ENCODE data around the gene SLC38A7. TPM values are rescaled to one million over a fixed set of nuclear protein-coding genes. Genes with fewer than 3 reads are reported as not detected.

Gene SLC38A7
- total RNA-seq, 1 donor from 2014 or later = 31.9 TPM

GRCh38 chr16:58649707-58650106 is 34.9 kb downstream of the SLC38A7 start:
- Histone ChIP-seq H3K9me3 (replicated peaks) (no peaks in the 10 kb centered on the region), H3K27me3 (ENCODE audit: low read depth) (no peaks in the 10 kb centered on the region), H3K27ac (replicated peaks) (no peak overlapping the region), H3K4me3 (no peak overlapping the region), H3K36me3 (no peaks in the 10 kb centered on the region), H3K4me1 (peaks cover 3% of the 10 kb centered on the region)
- TF ChIP-seq CTCF (IDR thresholded peaks at IDR 0.05; ENCODE audit: borderline replicate concordance) = no peak
- intact Hi-C loops (cut with micrococcal nuclease) = no loop called here
- no peak for DNase-seq

- Histone ChIP-seq H3K36me3 (no peaks in the 10 kb centered on the region), H3K27ac (replicated peaks) (no peak overlapping the region), H3K27me3 (ENCODE audit: low read depth) (no peaks in the 10 kb centered on the region), H3K4me1 (no peaks in the 10 kb centered on the region), H3K9me3 (replicated peaks) (no peaks in the 10 kb centered on the region), H3K4me3 (no peak overlapping the region)
- no peak for DNase-seq
- no peak for TF ChIP-seq CTCF (IDR thresholded peaks at IDR 0.05; ENCODE audit: borderline replicate concordance)
- intact Hi-C loops (cut with micrococcal nuclease) = no loop called here
Measured at GRCh38 chr16:58647107-58647506, 37.5 kb downstream of the SLC38A7 start.

- Histone ChIP-seq H3K4me1 (no peaks in the 10 kb centered on the region), H3K27me3 (ENCODE audit: low read depth) (no peaks in the 10 kb centered on the region), H3K36me3 (no peaks in the 10 kb centered on the region), H3K27ac (replicated peaks) (no peak overlapping the region), H3K4me3 (no peak overlapping the region), H3K9me3 (replicated peaks) (no peaks in the 10 kb centered on the region)
- intact Hi-C loops (cut with micrococcal nuclease) = no loop called here
- no peak for TF ChIP-seq CTCF (IDR thresholded peaks at IDR 0.05; ENCODE audit: borderline replicate concordance)
- DNase-seq = no peak
Measured at GRCh38 chr16:58644765-58645487, 39.6 kb downstream of the SLC38A7 start.

GRCh38 chr16:58644108-58644507 is 40.5 kb downstream of the SLC38A7 start:
- Histone ChIP-seq H3K4me3 (no peak overlapping the region), H3K27me3 (ENCODE audit: low read depth) (no peaks in the 10 kb centered on the region), H3K4me1 (no peaks in the 10 kb centered on the region), H3K9me3 (replicated peaks) (no peaks in the 10 kb centered on the region), H3K36me3 (no peaks in the 10 kb centered on the region), H3K27ac (replicated peaks) (no peak overlapping the region)
- TF ChIP-seq CTCF (IDR thresholded peaks at IDR 0.05; ENCODE audit: borderline replicate concordance) = no peak
- no peak for DNase-seq
- intact Hi-C loops (cut with micrococcal nuclease) = no loop called here

- intact Hi-C loops (cut with micrococcal nuclease) = no loop called here
- Histone ChIP-seq H3K4me1 (no peaks in the 10 kb centered on the region), H3K36me3 (no peaks in the 10 kb centered on the region), H3K27me3 (ENCODE audit: low read depth) (no peaks in the 10 kb centered on the region), H3K9me3 (replicated peaks) (no peaks in the 10 kb centered on the region), H3K4me3 (no peak overlapping the region), H3K27ac (replicated peaks) (no peak overlapping the region)
- no peak for TF ChIP-seq CTCF (IDR thresholded peaks at IDR 0.05; ENCODE audit: borderline replicate concordance)
- no peak for DNase-seq
Measured at GRCh38 chr16:58640949-58641348, 43.6 kb downstream of the SLC38A7 start.
